GM12892 (cell line): ENCODE data around the gene VAV2.
"Not testable (repeated sequence)": the region's sequence is repeated elsewhere in the genome, so short reads cannot be mapped to it uniquely, and the experiment has no call there.

ENCODE experiments used
- DNase-seq: peaks from one replicate; pipeline ENCODE4 v3.0.0; 2011; ENCODE audit not compliant: insufficient read length
- FAIRE-seq: peaks from 2 replicates; lab custom pipeline; 2011; peaks lifted over from hg19 to GRCh38; lab: Jason Lieb, UNC
- POLR2A ChIP-seq: IDR thresholded peaks from 2 replicates; pipeline ENCODE4 v1.6.1; 2011; ENCODE audit warnings: low read depth, low read length, control low read depth
- POLR2AphosphoS5 ChIP-seq: IDR thresholded peaks from 2 replicates; pipeline ENCODE4 v1.6.1; 2011; ENCODE audit warnings: low read depth, low read length, control low read depth
- TAF1 ChIP-seq: IDR thresholded peaks from 2 replicates; pipeline ENCODE4 v1.6.1; 2011; ENCODE audit warnings: low read depth, mild to moderate bottlenecking, control low read depth, low read length, borderline replicate concordance

VAV2 gene

DNA sequence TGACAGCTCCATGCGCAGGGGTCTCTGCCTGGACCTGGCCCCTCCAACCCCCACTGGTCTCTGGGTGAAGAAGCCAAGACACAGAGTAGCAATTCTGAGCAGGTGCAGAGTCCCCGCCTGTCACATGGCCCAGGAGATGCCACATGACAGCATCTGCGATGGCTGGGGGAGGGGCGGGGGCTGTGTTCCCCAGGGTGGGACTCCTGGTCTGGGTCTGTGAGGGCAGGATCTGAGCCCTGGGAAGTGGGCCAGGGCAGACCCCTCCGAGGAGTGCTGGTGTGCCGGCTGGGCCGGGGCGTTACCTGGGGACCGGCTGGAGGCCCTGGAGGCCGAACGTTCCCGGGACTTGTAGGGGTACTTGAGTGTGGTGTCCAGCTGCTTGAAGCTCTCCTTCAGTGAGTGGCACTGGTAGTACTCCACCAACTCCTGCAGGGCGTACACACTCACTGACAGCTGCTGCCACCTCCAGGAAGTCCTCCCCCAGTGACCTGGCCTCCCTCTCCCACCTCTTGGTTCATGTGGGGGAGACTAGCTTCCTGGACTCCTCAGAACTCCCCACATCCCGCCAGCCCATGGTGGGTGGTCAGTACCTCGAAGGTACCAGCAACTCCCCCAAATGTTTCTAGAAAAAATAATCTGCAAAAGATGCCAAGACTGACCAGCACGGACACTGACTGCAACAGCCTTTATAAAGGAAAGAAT is 221.9 kb downstream of the VAV2 start:
- DNase-seq (no peak), FAIRE-seq (no peak)
- no peak for TF ChIP-seq TAF1
- TF ChIP-seq POLR2AphosphoS5: no peak
- no peak for TF ChIP-seq POLR2A

DNA sequence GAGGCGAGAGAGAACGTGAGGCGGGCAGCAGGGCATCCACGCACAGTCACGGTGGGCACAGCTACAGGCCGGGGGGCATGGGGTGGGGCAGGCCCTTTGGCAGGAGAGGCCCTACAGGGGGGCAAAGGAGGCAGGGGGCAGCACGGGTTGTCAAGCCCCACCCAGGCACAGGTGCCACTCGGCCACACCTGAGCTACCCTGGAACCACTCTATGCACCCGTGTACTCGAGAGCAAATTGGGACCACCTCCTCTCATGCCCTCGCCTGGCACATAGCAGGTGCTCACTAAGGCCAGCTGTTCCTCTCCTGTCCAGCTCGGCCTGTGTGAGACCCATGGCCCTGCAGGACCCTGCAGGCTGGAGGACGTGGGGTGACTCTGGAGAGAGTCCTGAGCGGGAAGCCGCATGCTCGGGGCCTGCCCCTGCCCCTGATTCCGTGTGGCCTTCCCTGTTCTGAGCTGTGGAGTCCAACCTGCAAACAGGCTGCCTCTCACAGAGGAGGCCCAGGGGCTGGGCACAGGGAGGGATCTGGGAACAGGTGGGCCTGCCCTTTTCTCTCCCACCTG is 222.5 kb downstream of the VAV2 start:
- FAIRE-seq: no peak
- TF ChIP-seq POLR2A: no peak
- no peak for TF ChIP-seq TAF1
- TF ChIP-seq POLR2AphosphoS5: no peak
- DNase-seq: no peak

DNA sequence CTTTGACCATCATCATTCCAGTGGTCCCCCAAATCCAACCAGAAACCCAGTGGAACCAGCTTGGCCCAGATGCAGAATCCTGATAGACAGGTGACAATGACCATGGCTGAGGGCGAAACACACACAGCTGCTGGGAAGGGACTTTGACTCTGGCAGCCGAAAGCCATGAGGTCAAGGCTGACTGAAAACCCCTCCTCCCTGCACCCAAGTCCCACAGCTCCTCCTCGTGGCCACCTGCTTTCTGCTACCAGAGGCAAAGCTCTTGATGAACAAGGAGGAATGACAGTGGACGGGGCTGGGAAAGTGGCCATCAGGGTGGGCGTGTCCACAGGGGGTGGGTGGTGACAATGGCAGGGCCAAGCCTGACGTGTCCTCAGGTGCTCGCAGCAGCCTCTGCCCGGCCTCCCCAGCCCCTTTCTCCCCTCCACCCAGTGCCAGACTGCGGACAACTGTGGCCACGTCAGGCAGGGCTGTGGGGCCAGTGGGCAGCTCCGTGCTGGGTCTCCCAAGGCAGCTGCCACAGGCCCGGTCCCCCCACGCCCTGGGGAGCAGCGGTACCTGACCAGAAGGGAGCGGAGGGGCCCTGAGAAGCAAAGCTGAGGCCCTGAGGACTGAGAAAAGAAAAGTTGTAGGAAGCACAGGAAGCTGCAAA is 223.1 kb downstream of the VAV2 start:
- DNase-seq: no peak
- FAIRE-seq: no peak

DNA sequence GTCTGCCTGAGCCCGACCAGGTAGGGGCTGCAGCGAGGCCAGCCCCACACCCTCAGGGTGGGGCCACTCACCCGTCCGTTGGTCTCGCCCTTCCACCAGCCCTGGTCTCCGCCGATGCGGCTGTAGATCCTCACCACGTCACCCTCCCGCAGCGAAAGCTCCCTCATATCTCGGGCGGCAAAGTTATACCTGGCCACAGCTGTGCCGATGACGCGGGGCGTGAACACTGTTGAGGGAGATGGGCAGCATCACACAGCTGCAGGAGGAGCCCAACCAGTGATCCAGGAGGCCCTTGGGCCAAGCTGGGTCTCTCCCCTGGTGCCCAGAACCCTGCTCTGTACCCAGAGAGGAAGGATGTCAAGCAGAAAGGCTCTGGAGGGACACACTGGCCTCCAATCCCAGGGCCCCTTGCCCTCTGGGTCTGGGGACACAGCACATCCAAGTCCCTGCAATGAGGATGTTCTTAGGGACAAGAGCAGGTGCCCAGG is 223.7 kb downstream of the VAV2 start:
- DNase-seq (no peak), FAIRE-seq (no peak)
- no peak for TF ChIP-seq TAF1

More for the DNA sequence above, 223.1 kb downstream of the VAV2 start:
- TF ChIP-seq TAF1 (no peak), POLR2AphosphoS5 (no peak), POLR2A (no peak)

DNA sequence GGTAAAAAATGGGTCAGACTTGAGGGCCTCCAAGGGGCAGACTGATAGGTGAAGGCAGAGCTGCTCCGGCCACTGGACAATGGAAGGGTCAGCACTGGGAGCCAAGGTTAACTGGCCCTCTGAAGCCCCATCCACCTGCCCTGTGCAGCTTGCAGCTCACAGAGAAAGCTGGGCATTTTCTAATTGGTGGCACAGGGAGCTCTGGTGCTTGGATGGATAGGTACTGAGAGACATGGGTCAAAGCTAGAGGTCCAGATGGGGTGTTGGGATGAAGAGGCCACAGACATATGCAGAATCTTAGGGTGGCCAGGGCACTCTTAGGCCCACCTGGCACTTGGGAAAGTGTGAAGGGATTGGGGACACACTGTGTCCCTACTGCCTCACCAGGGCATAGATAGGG is 224.5 kb downstream of the VAV2 start:
- no peak for DNase-seq
- FAIRE-seq: no peak
- TF ChIP-seq TAF1 (no peak), POLR2AphosphoS5 (no peak), POLR2A (no peak)

DNA sequence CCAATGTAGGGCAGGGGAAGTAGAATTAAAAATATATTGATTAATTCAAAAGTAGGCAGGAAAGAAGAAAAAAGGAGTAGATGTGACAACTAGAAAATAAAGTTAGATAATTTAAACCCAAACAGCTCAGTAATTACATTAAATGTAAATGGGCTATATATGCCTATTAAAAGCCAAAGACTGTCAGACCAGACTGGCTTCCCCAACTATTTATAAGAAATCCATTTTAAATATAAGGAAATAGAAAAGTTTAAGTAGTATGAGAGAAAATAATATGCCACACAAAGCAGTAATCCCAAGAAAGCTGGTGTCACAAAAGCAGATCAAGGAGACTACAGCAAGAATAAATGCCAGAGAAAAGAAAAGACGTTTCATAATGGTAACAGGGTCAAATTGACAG is 225.1 kb downstream of the VAV2 start:
- FAIRE-seq: no peak
- DNase-seq: no peak
- TF ChIP-seq POLR2AphosphoS5: no peak
- no peak for TF ChIP-seq POLR2A
- no peak for TF ChIP-seq TAF1

DNA sequence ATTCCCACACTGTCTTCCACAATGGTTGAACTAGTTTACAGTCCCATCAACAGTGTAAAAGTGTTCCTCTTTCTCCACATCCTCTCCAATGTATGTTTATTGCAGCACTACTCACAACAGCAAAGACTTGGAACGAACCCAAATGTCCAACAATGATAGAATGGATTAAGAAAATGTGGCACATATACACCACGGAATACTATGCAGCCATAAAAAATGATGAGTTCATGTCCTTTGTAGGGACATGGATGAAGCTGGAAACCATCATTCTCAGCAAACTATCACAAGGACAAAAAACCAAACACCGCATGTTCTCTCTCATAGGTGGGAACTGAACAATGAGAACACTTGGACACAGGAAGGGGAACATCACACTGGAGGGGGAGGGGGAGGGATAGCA is 225.9 kb downstream of the VAV2 start:
- not testable (repeated sequence) for FAIRE-seq, DNase-seq

DNA sequence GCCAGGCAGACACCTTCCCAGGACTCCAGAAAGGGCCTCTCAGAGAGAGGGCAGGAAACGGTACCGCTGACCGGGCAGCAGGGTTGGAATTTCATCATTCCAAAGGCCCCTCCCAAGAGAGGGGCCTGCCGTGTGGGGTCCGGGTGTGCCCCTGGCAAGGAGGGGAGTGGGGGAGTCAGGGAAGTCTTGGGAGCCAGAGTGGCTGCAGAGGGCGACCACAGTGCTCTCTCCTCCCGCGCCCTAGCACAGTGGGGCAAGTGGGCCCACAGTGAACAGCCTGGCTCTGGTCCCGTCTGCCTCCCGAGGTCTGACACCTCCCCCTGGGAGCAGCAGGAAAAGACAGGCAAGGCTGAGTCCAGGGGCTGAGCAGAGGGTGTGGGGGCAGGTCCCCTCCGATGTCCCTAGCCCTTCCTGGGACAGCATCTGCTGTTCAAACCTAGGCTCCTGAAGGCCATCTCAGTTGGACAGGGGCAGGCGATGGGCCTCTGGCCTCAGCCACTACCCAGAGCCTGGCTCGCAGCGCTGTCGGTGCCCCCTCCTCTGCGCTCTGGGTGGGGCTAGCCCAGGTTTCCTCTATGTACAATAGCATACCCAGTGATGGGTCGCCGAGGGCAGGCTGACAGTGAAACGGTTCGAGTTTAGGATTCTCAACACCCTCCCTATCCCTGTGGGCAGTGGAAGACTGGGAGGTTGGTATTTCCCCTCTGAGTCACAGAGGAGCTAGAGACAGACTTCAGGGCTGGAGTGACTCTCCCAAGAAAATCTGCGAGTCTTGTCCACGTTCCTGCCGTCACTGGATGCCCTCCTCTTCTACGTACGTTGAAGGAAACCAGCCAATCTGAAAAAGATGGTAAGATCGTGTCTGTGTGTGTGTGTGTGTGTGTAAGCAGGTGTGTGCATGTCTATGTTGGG is 228.6 kb downstream of the VAV2 start:
- DNase-seq (no peak), FAIRE-seq (no peak)
- TF ChIP-seq POLR2A: no peak
- TF ChIP-seq POLR2AphosphoS5: no peak
- no peak for TF ChIP-seq TAF1

DNA sequence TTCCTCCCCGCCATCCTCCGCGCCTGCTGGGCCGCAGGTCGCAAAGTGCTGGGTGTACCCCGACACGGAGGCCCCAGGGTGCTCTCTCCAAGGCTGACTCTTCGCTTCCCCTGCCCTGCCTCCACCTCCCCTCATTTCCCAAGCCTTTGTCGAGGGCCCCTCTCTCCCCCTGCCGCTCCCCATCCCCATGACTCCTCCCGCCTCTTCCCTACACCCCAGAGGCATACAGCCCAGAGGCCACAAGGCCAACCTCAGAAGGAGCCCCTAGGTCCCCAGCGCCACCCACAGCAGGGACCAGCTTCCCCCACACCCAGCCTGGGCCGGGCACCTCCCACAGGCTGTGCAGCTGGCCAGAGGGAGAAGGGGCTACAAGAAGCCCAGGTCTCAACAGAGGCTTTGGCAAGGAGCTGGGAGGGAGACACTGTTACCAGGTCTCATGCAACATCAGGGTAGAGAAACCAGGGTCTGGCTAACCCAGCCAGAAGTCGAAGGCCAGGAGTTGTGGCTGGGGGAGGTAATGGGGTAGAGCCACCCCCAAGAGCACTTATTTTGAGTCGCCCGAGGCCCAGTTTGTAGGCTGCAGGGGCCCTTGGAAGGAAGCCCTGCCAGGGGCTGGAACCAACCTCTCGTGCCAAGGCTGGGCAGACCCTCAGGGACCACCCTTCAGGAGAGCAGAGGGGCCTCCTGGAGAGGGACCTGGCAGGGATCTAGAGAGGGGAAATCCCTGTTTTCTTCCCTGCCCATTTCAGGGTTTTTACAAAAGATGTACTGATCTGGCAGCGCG is 229.4 kb downstream of the VAV2 start:
- DNase-seq: no peak
- no peak for FAIRE-seq
- TF ChIP-seq POLR2AphosphoS5 (no peak), POLR2A (no peak), TAF1 (no peak)

DNA sequence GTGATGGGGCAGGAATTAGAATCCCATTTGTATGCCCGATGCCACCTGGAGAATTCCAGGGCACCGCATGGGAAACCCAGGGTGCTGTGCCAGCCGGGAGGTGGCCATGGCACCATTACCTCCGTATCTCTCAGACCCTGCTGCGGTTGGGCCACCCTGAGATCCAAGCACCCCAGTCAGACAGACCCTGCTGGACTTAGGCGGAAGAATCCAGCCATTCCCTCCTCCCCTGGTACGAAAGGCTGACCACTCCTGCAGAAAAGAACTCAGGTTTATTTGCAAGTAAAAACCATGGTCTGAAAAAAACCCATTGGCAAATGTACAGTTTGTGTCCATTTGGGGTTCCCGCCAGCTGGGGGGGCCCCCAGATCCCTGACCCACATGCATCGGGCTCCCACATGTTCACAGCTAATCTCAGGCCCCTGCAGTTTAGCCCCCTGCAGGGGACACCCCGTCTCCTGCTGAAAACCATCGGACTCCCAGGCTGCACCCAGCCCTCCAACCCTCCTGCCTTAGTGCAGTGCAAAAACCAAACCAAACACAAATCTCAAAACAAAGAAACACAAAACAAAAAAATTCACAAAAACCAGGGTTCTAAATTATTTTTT is 230.4 kb downstream of the VAV2 start:
- no peak for DNase-seq
- FAIRE-seq: no peak
- TF ChIP-seq POLR2AphosphoS5 (no peak), POLR2A (no peak), TAF1 (no peak)
